Upper lobe of left lung (tissue), 6 donors: Measurements from ENCODE around the gene TBC1D24. TPM values are rescaled to one million over a fixed set of nuclear protein-coding genes. Genes with fewer than 3 reads are reported as not detected.
A peak's percentile ranks its signal among the peaks of the same experiment; 100 is the strongest.

Experiments
- ATAC-seq, 2 donors: fragments of 200-7000 bp; cut with Tn5 transposase; one replicate each; pipeline ENCODE4 v1.9.1; 2022; ENCODE audit warnings: mild to moderate bottlenecking in 2 of 2, moderate library complexity in 2 of 2; ENCODE audit not compliant: low FRiP score in 2 of 2
- DNase-seq, 2 donors: peaks; one replicate each; pipeline ENCODE4 v3.0.0-alpha.2; 2019 to 2020
- H3K27ac ChIP-seq, 4 donors: fragments of 200-600 bp; sonication (generic); one replicate each; pipeline ENCODE4 v1.5.1; 2016 to 2019
- H3K27me3 ChIP-seq, 4 donors: fragments of 200-600 bp; sonication (generic); one replicate each; pipeline ENCODE4 v1.5.1; 2017 to 2019
- H3K36me3 ChIP-seq, 4 donors: fragments of 200-600 bp; sonication (generic); one replicate each; pipeline ENCODE4 v1.5.1; 2016 to 2019
- H3K4me1 ChIP-seq, 4 donors: fragments of 200-600 bp; sonication (generic); one replicate each; pipeline ENCODE4 v1.5.1; 2018 to 2019
- H3K4me3 ChIP-seq, 4 donors: fragments of 200-600 bp; sonication (generic); one replicate each; pipeline ENCODE4 v1.5.1; 2017 to 2019; ENCODE audit warnings: mild to moderate bottlenecking in 2 of 4, moderate library complexity in 1 of 4
- H3K9me3 ChIP-seq, 4 donors: fragments of 200-600 bp; sonication (generic); one replicate each; pipeline ENCODE4 v1.5.1; 2018 to 2019
- CTCF ChIP-seq, 6 experiments: fragments of 450-650 bp in 4 of 6; fragments of 200-600 bp in 2 of 6; sonication (generic) in 2 of 6; IDR thresholded peaks; one replicate each; pipeline ENCODE4 v1.5.1; 2016 to 2019; ENCODE audit warnings: antibody characterized with exemption in 6 of 6
- EP300 ChIP-seq, 4 donors: sonication (generic); formaldehyde crosslinking; IDR thresholded peaks; one replicate each; pipeline ENCODE4 v1.5.1; 2017; ENCODE audit warnings: antibody characterized with exemption in 4 of 4, control low read depth in 2 of 4
- POLR2A ChIP-seq, 4 donors: fragments of 450-650 bp; IDR thresholded peaks; one replicate each; pipeline ENCODE4 v1.5.1; 2016 to 2017; ENCODE audit warnings: antibody characterized with exemption in 4 of 4, mild to moderate bottlenecking in 2 of 4
- POLR2AphosphoS5 ChIP-seq, 2 donors: sonication (generic); formaldehyde crosslinking; IDR thresholded peaks; one replicate each; pipeline ENCODE4 v1.5.1; 2017; ENCODE audit warnings: antibody characterized with exemption in 2 of 2
- WGBS, 2 donors: methylation state at CpG; one replicate each; pipeline ENCODE4 v1.1.5; 2017 to 2018; 5-methylcytosine and 5-hydroxymethylcytosine counted together
- total RNA-seq, 6 donors: library from RNA; depleted of rRNA in 4 of 6; stranded (reverse); fragments of >200 nt in 4 of 6; gene quantifications; one replicate each; pipeline versions ENCODE4 v1.1.0 to v1.2.1, GENCODE V29; 2016 to 2021
- donor health status: DM: no; HTN: no; CAD: no; lungs with moderate emphysema.
- donor health status: DM: no; HTN: yes; CAD: no; lungs with severe emphysema.

The TBC1D24 gene
- total RNA-seq, 6 donors from 2014 or later: 25.9 to 49.6 (median 37.2) TPM

GRCh38 chr16:2475413-2476344 is 752 bp downstream of the TBC1D24 start:
- Histone ChIP-seq H3K4me1 (peaks cover 39 to 74% (median 50%) of the 10 kb centered on the region in 4 donors), H3K9me3 (no peaks in the 10 kb centered on the region), H3K36me3 (no peaks in the 10 kb centered on the region), H3K27ac (peak overlapping the region; percentile 62 to 93 (median 78)), H3K27me3 (peaks cover 4 to 26% (median 19%) of the 10 kb centered on the region in 4 donors), H3K4me3 (peak overlapping the region; percentile 71 to 98 (median 84))
- 16 to 68% methylated on average over 9 to 42 of the region's 55 CpGs for WGBS, 2 donors
- DNase-seq (peak in 1 of 2 donors; percentile 89), ATAC-seq (no peak)
- TF ChIP-seq EP300 (IDR thresholded peaks at IDR 0.05) (no peak), CTCF (IDR thresholded peaks at IDR 0.05) (no peak), POLR2AphosphoS5 (IDR thresholded peaks at IDR 0.05) (no peak), POLR2A (IDR thresholded peaks at IDR 0.05) (no peak)

- Histone ChIP-seq H3K27ac (peak overlapping the region; percentile 62 to 93 (median 78)), H3K4me1 (peaks cover 33 to 73% (median 46%) of the 10 kb centered on the region in 4 donors), H3K4me3 (peak overlapping the region in 2 of 4 donors; percentile 82 to 87)
These were observed 1.4 kb downstream of the TBC1D24 start for GRCh38 chr16:2476345-2476720.

GRCh38 chr16:2476741-2477140 is 1.8 kb downstream of the TBC1D24 start:
- ATAC-seq: no peak
- H3K4me3 ChIP-seq: peak overlapping the region in 2 of 4 donors; percentile 82 to 87
- H3K27me3 ChIP-seq: peaks cover 2 to 16% (median 9%) of the 10 kb centered on the region in 4 donors
- no peak for DNase-seq
- no peaks in the 10 kb centered on the region for H3K9me3 ChIP-seq
- 63 to 93% methylated on average over 3 of the region's 3 CpGs for WGBS, 2 donors
- H3K27ac ChIP-seq: peak overlapping the region in 3 of 4 donors; percentile 66 to 93 (median 91)
- H3K36me3 ChIP-seq: no peaks in the 10 kb centered on the region
- H3K4me1 ChIP-seq: peaks cover 29 to 73% (median 46%) of the 10 kb centered on the region in 4 donors
- no peak for TF ChIP-seq CTCF (IDR thresholded peaks at IDR 0.05)
- TF ChIP-seq POLR2A (IDR thresholded peaks at IDR 0.05): no peak
- TF ChIP-seq POLR2AphosphoS5 (IDR thresholded peaks at IDR 0.05): no peak
- no peak for TF ChIP-seq EP300 (IDR thresholded peaks at IDR 0.05)

More at GRCh38 chr16:2476345-2476720, 1.4 kb downstream of the TBC1D24 start:
- DNase-seq (no peak), ATAC-seq (no peak)
- TF ChIP-seq POLR2A (IDR thresholded peaks at IDR 0.05) (no peak), CTCF (IDR thresholded peaks at IDR 0.05) (no peak), POLR2AphosphoS5 (IDR thresholded peaks at IDR 0.05) (no peak), EP300 (IDR thresholded peaks at IDR 0.05) (no peak)
- peaks cover 2 to 20% (median 13%) of the 10 kb centered on the region in 4 donors for H3K27me3 ChIP-seq
- H3K9me3 ChIP-seq: no peaks in the 10 kb centered on the region
- WGBS, 2 donors: 72 to 80% methylated on average over 9 of the region's 9 CpGs
- no peaks in the 10 kb centered on the region for H3K36me3 ChIP-seq

- Histone ChIP-seq H3K27me3 (peaks cover 0 to 10% (median 4%) of the 10 kb centered on the region in 4 donors), H3K36me3 (no peaks in the 10 kb centered on the region), H3K4me3 (no peak overlapping the region), H3K4me1 (peaks cover 31 to 73% (median 47%) of the 10 kb centered on the region in 4 donors), H3K27ac (peak overlapping the region in 1 of 4 donors; percentile 5), H3K9me3 (no peaks in the 10 kb centered on the region)
- TF ChIP-seq POLR2A (IDR thresholded peaks at IDR 0.05): no peak
- no peak for TF ChIP-seq POLR2AphosphoS5 (IDR thresholded peaks at IDR 0.05)
- no peak for TF ChIP-seq EP300 (IDR thresholded peaks at IDR 0.05)
- TF ChIP-seq CTCF (IDR thresholded peaks at IDR 0.05): no peak
- 87 to 90% methylated on average over 3 of the region's 3 CpGs for WGBS, 2 donors
- ATAC-seq (no peak), DNase-seq (no peak)
These were observed 2.4 kb downstream of the TBC1D24 start for GRCh38 chr16:2477327-2477726.
